Brain microvascular endothelial cell (primary cell): Measurements from ENCODE around the gene AP4M1.

Source experiments
- DNase-seq: peaks from one replicate; pipeline ENCODE4 v3.0.0-alpha.2; 2020
- H3K27ac ChIP-seq: fragments of 250-450 bp; sonication (Bioruptor Pico); 2 replicates; pipeline ENCODE4 v1.5.1; 2020; ENCODE audit warnings: mild to moderate bottlenecking, moderate library complexity
- H3K27me3 ChIP-seq: fragments of 250-450 bp; sonication (Bioruptor Pico); replicated peaks from 2 replicates; pipeline ENCODE4 v1.5.1; 2020; ENCODE audit warnings: mild to moderate bottlenecking
- H3K36me3 ChIP-seq: fragments of 250-450 bp; sonication (Bioruptor Pico); replicated peaks from 2 replicates; pipeline ENCODE4 v1.5.1; 2020; ENCODE audit warnings: mild to moderate bottlenecking
- H3K4me3 ChIP-seq: 2 replicates; pipeline ENCODE4 v1.5.1; 2011; ENCODE audit warnings: low read depth, mild to moderate bottlenecking, control low read depth, low read length, moderate library complexity
- CTCF ChIP-seq: IDR thresholded peaks from 2 replicates; pipeline ENCODE4 v1.5.1; 2011; ENCODE audit warnings: low read depth, mild to moderate bottlenecking, moderate library complexity, low read length, control low read depth, inconsistent platforms; ENCODE audit errors: missing control alignments
- in situ Hi-C: cut with HindIII; loops from 2 replicates; pipeline ENCODE4 v1.10.0; 2017; ENCODE audit warnings: low sequenced_read_pairs, low pct_ligation_motif_present

The AP4M1 gene

GRCh38 chr7:100072462-100072861 lies 29.0 kb upstream of the AP4M1 start:
- Histone ChIP-seq H3K27me3 (no peaks in the 10 kb centered on the region), H3K36me3 (peaks cover 89% of the 10 kb centered on the region), H3K27ac (no peak overlapping the region), H3K4me3 (no peak overlapping the region)
- in situ Hi-C loops = no loop called here
- no peak for TF ChIP-seq CTCF
- no peak for DNase-seq

- Histone ChIP-seq H3K4me3 (no peak overlapping the region), H3K36me3 (peaks cover 84% of the 10 kb centered on the region), H3K27ac (no peak overlapping the region), H3K27me3 (no peaks in the 10 kb centered on the region)
- DNase-seq = no peak
- in situ Hi-C loops = loop anchor here (25.0 kb wide), 1 partner anchor 88 kb away; the partner anchor contains the start of gene AZGP1
- TF ChIP-seq CTCF = no peak
Observed at GRCh38 chr7:100074841-100075240, 26.6 kb upstream of the AP4M1 start.

GRCh38 chr7:100075418-100075817 lies 26.0 kb upstream of the AP4M1 start:
- H3K27me3 ChIP-seq = no peaks in the 10 kb centered on the region
- no peak overlapping the region for H3K4me3 ChIP-seq
- no peak overlapping the region for H3K27ac ChIP-seq
- TF ChIP-seq CTCF = no peak
- in situ Hi-C loops = loop anchor here (25.0 kb wide), 1 partner anchor 88 kb away; the partner anchor contains the start of gene AZGP1
- H3K36me3 ChIP-seq = peaks cover 79% of the 10 kb centered on the region
- DNase-seq = no peak

GRCh38 chr7:100077205-100077604 lies 24.2 kb upstream of the AP4M1 start:
- Histone ChIP-seq H3K4me3 (no peak overlapping the region), H3K36me3 (peaks cover 61% of the 10 kb centered on the region), H3K27me3 (no peaks in the 10 kb centered on the region), H3K27ac (no peak overlapping the region)
- TF ChIP-seq CTCF = no peak
- in situ Hi-C loops = loop anchor here (25.0 kb wide), 1 partner anchor 90 kb away; the partner anchor contains the start of gene AZGP1
- DNase-seq = no peak

GRCh38 chr7:100079024-100079560 lies 22.4 kb upstream of the AP4M1 start:
- in situ Hi-C loops = loop anchor here (25.0 kb wide), 1 partner anchor 92 kb away; the partner anchor contains the start of gene AZGP1
- no peak for DNase-seq
- H3K27me3 ChIP-seq = no peaks in the 10 kb centered on the region
- H3K27ac ChIP-seq = no peak overlapping the region
- peaks cover 42% of the 10 kb centered on the region for H3K36me3 ChIP-seq
- TF ChIP-seq CTCF = no peak
- H3K4me3 ChIP-seq = no peak overlapping the region

- peak overlapping the region; percentile 96 for H3K4me3 ChIP-seq
- H3K27ac ChIP-seq = peak overlapping the region; percentile 77
- H3K36me3 ChIP-seq = peaks cover 25% of the 10 kb centered on the region
- no peak for TF ChIP-seq CTCF
- no peak for DNase-seq
- no peaks in the 10 kb centered on the region for H3K27me3 ChIP-seq
- in situ Hi-C loops = loop anchor here (25.0 kb wide), 1 partner anchor 94 kb away; the partner anchor contains the start of gene AZGP1
Observed at GRCh38 chr7:100080907-100081534, 20.4 kb upstream of the AP4M1 start.
